ENCODE measurements around the gene EMP1. TPM values are rescaled to one million over a fixed set of nuclear protein-coding genes. Genes with fewer than 3 reads are reported as not detected.

The EMP1 gene, protein sequence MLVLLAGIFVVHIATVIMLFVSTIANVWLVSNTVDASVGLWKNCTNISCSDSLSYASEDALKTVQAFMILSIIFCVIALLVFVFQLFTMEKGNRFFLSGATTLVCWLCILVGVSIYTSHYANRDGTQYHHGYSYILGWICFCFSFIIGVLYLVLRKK
- total RNA-seq (100 to 1,000 TPM in 4 of 10 donors, 10 to 100 TPM in 6; 74.6 to 403 (median 98.5) TPM), polyA plus RNA-seq (10 to 100 TPM; 46.2 to 55.5 TPM)
- long read RNA-seq, donor 1, full-length matches to known transcripts: 24 of 34 reads
- long read RNA-seq, donor 1, partial matches to known transcripts: 0 of 34 reads
- long read RNA-seq, donor 1, other reads (novel, unspliced or antisense): 10 of 34 reads
- long read RNA-seq, donor 2, full-length matches to known transcripts: 20 of 37 reads
- long read RNA-seq, donor 2, partial matches to known transcripts: 0 of 37 reads
- long read RNA-seq, donor 2, other reads (novel, unspliced or antisense): 17 of 37 reads
- long read RNA-seq, donor 3, full-length matches to known transcripts: 26 of 70 reads
- long read RNA-seq, donor 3, partial matches to known transcripts: 29 of 70 reads
- long read RNA-seq, donor 3, other reads (novel, unspliced or antisense): 15 of 70 reads

DNA sequence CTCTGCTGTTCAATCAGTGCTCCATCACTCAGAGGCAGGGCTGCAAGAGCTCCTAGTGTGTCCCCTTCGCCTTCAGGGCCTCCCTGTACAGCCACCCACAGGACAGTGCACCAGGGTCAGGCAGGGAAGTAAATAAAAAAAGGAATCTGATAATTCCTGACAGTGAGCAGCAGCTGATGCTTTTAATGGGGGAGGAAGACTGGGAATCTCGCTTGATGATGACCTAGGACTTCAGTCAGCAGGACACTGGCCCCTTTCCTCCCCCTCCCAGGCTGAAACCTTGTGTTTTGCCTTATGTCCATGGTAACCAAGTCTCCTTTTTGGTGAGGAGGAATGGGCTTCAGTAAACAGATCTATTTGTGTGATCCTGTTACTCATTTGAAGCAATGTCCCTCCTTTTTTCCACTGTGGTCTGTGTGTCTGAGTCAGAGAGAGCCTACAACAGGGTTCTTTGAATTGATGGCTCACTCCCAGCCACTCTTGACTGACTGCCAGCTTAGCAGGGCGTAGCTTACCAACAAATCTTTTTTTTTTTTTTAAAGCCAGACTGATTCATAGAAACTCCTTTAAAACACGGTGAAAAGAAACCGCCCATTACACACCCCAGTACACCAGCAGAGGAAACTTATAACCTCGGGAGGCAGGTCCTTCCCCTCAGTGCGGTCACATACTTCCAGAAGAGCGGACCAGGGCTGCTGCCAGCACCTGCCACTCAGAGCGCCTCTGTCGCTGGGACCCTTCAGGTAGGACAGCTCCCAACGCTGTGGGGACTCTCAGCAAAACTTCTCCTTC lies at the start of gene EMP1:
Gene EMP1, plus strand, starts transcription at position 597 of the 792 bp plus-strand sequence. CDS start 14,785 bp downstream, outside the sequence.
- intact Hi-C loops (cut with DNase I): loop anchor here in 5 of 10 donors (2.0 to 10.0 kb wide), 6 partner anchors 44 to 98 kb away; partner anchors contain the start of gene GSG1 (in 1 of the 5)
- peak; percentile 79 to 96 for DNase-seq
- Histone ChIP-seq H3K4me1 (peaks cover 7 to 82% (median 41%) of the 10 kb centered on the region in 9 donors), H3K9me3 (no peaks in the 10 kb centered on the region), H3K4me3 (peak within 1 kb of the TSS; percentile 53 to 71 (median 65)), H3K36me3 (peaks cover 0 to 7% (median 0%) of the 10 kb centered on the region in 9 donors), H3K27me3 (no peaks in the 10 kb centered on the region), H3K27ac (peak within 1 kb of the TSS; percentile 87 to 97 (median 92))
- no peak for TF ChIP-seq CTCF (IDR thresholded peaks at IDR 0.05)
- WGBS, 2 donors: 18 to 22% methylated on average over 11 of the region's 11 CpGs
- ATAC-seq: peak; percentile 83 to 93 (median 87)

GRCh38 chr12:13147688-13148484 lies 48.6 kb upstream of the EMP1 start:
- ATAC-seq: peak in 1 of 8 donors; percentile 24
- DNase-seq: no peak
- Histone ChIP-seq H3K4me3 (no peak overlapping the region), H3K27ac (peak overlapping the region in 8 of 10 donors; percentile 7 to 75 (median 50)), H3K9me3 (peaks cover 0 to 9% (median 0%) of the 10 kb centered on the region in 11 donors), H3K27me3 (no peaks in the 10 kb centered on the region), H3K4me1 (peaks cover 0 to 56% (median 27%) of the 10 kb centered on the region in 9 donors), H3K36me3 (no peaks in the 10 kb centered on the region)
- intact Hi-C loops (cut with DNase I): loop anchor here in 3 of 10 donors (2.0 to 10.0 kb wide), 3 partner anchors 46 to 47 kb away; partner anchors contain the start of genes EMP1 (in 1 of the 3) and GSG1 (in 1 of the 3)
- TF ChIP-seq CTCF (IDR thresholded peaks at IDR 0.05): no peak
- WGBS, 2 donors: 78 to 80% methylated on average over 12 of the region's 12 CpGs

- peaks cover 0 to 61% (median 31%) of the 10 kb centered on the region in 9 donors for H3K4me1 ChIP-seq
- intact Hi-C loops (cut with DNase I): loop anchor here in 2 of 10 donors (5.0 to 10.0 kb wide), 2 partner anchors 46 kb away; partner anchors contain the start of genes EMP1 (in 1 of the 2) and GSG1 (in 1 of the 2)
- no peak for DNase-seq
Measured at GRCh38 chr12:13148485-13148847, 48.1 kb upstream of the EMP1 start.

More at GRCh38 chr12:13148485-13148847, 48.1 kb upstream of the EMP1 start:
- Histone ChIP-seq H3K27me3 (no peaks in the 10 kb centered on the region), H3K36me3 (no peaks in the 10 kb centered on the region), H3K4me3 (no peak overlapping the region), H3K9me3 (peaks cover 0 to 9% (median 0%) of the 10 kb centered on the region in 11 donors), H3K27ac (peak overlapping the region in 8 of 10 donors; percentile 7 to 66 (median 50))
- ATAC-seq: no peak
- no peak for TF ChIP-seq CTCF (IDR thresholded peaks at IDR 0.05)
- WGBS, 2 donors: 80 to 83% methylated on average over 3 of the region's 3 CpGs
